OCI-LY3 (cell line): ENCODE measurements around the gene NCKAP5.

ENCODE experiments used
- H2AFZ ChIP-seq: fragments of 200-600, 300-600 bp; shearing (Covaris generic); 2 replicates; pipeline ENCODE4 v1.6.0; 2014; ENCODE audit warnings: antibody characterized with exemption, low read depth, low read length
- H3K27ac ChIP-seq: fragments of 200-600, 300-600 bp; sonication (generic); 2 replicates; pipeline ENCODE4 v1.5.1; 2014; ENCODE audit warnings: mild to moderate bottlenecking, low read length, moderate library complexity, mixed read lengths
- H3K27me3 ChIP-seq: fragments of 200-600, 300-600 bp; sonication (generic); 2 replicates; pipeline ENCODE4 v1.6.1; 2014; ENCODE audit warnings: low read depth, low read length, mixed read lengths
- H3K36me3 ChIP-seq: fragments of 200-600, 300-600 bp; sonication (generic); replicated peaks from 2 replicates; pipeline ENCODE3; 2014; ENCODE audit warnings: low read depth, low read length, mixed read lengths
- H3K4me1 ChIP-seq: fragments of 300-600, 200-600 bp; sonication (generic); 2 replicates; pipeline ENCODE4 v1.6.1; 2014; ENCODE audit warnings: low read length, mixed read lengths
- H3K4me2 ChIP-seq: fragments of 200-600, 300-600 bp; sonication (generic); 2 replicates; pipeline ENCODE4 v1.6.1; 2014; ENCODE audit warnings: low read length, mixed read lengths
- H3K4me3 ChIP-seq: fragments of 300-600, 200-600 bp; sonication (generic); 2 replicates; pipeline ENCODE4 v1.5.1; 2014; ENCODE audit warnings: antibody characterized with exemption, mild to moderate bottlenecking, low read length, moderate library complexity
- H3K79me2 ChIP-seq: fragments of 300-600, 200-600 bp; shearing (Covaris generic); 2 replicates; pipeline ENCODE4 v1.6.1; 2014; ENCODE audit warnings: mild to moderate bottlenecking, low read length, mixed read lengths
- H3K9ac ChIP-seq: fragments of 300-600, 200-600 bp; shearing (Covaris generic); 2 replicates; pipeline ENCODE4 v1.6.0; 2014; ENCODE audit warnings: mild to moderate bottlenecking, low read length, moderate library complexity
- H3K9me3 ChIP-seq: fragments of 200-600, 300-600 bp; shearing (Covaris generic); 2 replicates; pipeline ENCODE4 v1.6.1; 2014; ENCODE audit warnings: low read length, mixed read lengths; ENCODE audit not compliant: insufficient read depth
- H4K20me1 ChIP-seq: fragments of 200-600, 300-600 bp; sonication (generic); 2 replicates; pipeline ENCODE4 v1.6.1; 2016; ENCODE audit warnings: low read length, mixed read lengths; ENCODE audit not compliant: insufficient read depth
- CTCF ChIP-seq: fragments of 200-600, 300-600 bp; sonication (generic); IDR thresholded peaks from 2 replicates; pipeline ENCODE4 v1.5.1; 2014; ENCODE audit warnings: antibody characterized with exemption, low read length, low read depth
- EZH2phosphoT487 ChIP-seq: fragments of 200-600 bp; shearing (Covaris generic); IDR thresholded peaks from 2 replicates; pipeline ENCODE4 v1.6.1; 2018; ENCODE audit warnings: antibody characterized with exemption, mixed run types, low read depth

Gene NCKAP5

GRCh38 chr2:133456156-133456555 is 112.1 kb downstream of the NCKAP5 start:
- Histone ChIP-seq H3K27ac (no peak overlapping the region), H4K20me1 (no peaks in the 10 kb centered on the region), H3K4me2 (no peak overlapping the region), H3K9ac (no peak overlapping the region), H3K9me3 (no peaks in the 10 kb centered on the region), H2AFZ (no peak overlapping the region), H3K4me1 (peaks cover under 1% of the 10 kb centered on the region; the same call in 1 of the 2 replicates), H3K36me3 (no peaks in the 10 kb centered on the region), H3K4me3 (no peak overlapping the region), H3K27me3 (no peaks in the 10 kb centered on the region), H3K79me2 (no peaks in the 10 kb centered on the region)
- no peak for TF ChIP-seq CTCF
- no peak for TF ChIP-seq EZH2phosphoT487

GRCh38 chr2:133453032-133453431 is 115.2 kb downstream of the NCKAP5 start:
- H4K20me1 ChIP-seq, result no peaks in the 10 kb centered on the region
- H3K27me3 ChIP-seq, result no peaks in the 10 kb centered on the region
- H3K36me3 ChIP-seq, result no peaks in the 10 kb centered on the region
- no peak overlapping the region for H3K4me2 ChIP-seq
- no peaks in the 10 kb centered on the region for H3K79me2 ChIP-seq
- H3K9me3 ChIP-seq, result no peaks in the 10 kb centered on the region
- no peak overlapping the region for H2AFZ ChIP-seq
- H3K4me3 ChIP-seq, result no peak overlapping the region
- no peak for TF ChIP-seq CTCF
- no peak for TF ChIP-seq EZH2phosphoT487
- H3K27ac ChIP-seq, result no peak overlapping the region
- no peak overlapping the region for H3K9ac ChIP-seq
- H3K4me1 ChIP-seq, result no peaks in the 10 kb centered on the region

GRCh38 chr2:133452583-133452982 is 115.7 kb downstream of the NCKAP5 start:
- Histone ChIP-seq H3K9me3 (no peaks in the 10 kb centered on the region), H3K36me3 (no peaks in the 10 kb centered on the region), H4K20me1 (no peaks in the 10 kb centered on the region), H3K27me3 (no peaks in the 10 kb centered on the region), H3K9ac (no peak overlapping the region), H3K4me2 (no peak overlapping the region), H3K4me3 (no peak overlapping the region), H3K4me1 (no peaks in the 10 kb centered on the region), H3K27ac (no peak overlapping the region), H3K79me2 (no peaks in the 10 kb centered on the region), H2AFZ (no peak overlapping the region)
- TF ChIP-seq EZH2phosphoT487, result no peak
- no peak for TF ChIP-seq CTCF

GRCh38 chr2:133452146-133452545 is 116.1 kb downstream of the NCKAP5 start:
- Histone ChIP-seq H4K20me1 (no peaks in the 10 kb centered on the region), H3K4me3 (no peak overlapping the region), H3K9ac (no peak overlapping the region), H3K27ac (no peak overlapping the region), H3K36me3 (no peaks in the 10 kb centered on the region), H3K4me2 (no peak overlapping the region), H2AFZ (no peak overlapping the region), H3K9me3 (no peaks in the 10 kb centered on the region), H3K79me2 (no peaks in the 10 kb centered on the region), H3K27me3 (no peaks in the 10 kb centered on the region), H3K4me1 (no peaks in the 10 kb centered on the region)
- TF ChIP-seq EZH2phosphoT487, result no peak
- no peak for TF ChIP-seq CTCF
